HCT116 (cell line): Measurements from ENCODE around the gene LUZP2. TPM values are rescaled to one million over a fixed set of nuclear protein-coding genes. Genes with fewer than 3 reads are reported as not detected.

Experiments used
- ATAC-seq: fragments of 200-7000 bp; cut with Tn5 transposase; 2 replicates; pipeline ENCODE4 v1.9.1; 2020; ENCODE audit warnings: mild to moderate bottlenecking, moderate library complexity
- BruUV-seq: library from RNA; stranded (reverse); fragments of 400-500 nt; replicated peaks from 2 replicates; lab custom pipeline; 2021; lab: Mats Ljungman, UMichigan
- CTCF ChIA-PET: fragments of 300-600 bp; sonication (Branson Sonifier 250); formaldehyde crosslinking; loops from one replicate; lab custom pipeline; 2021; ENCODE audit warnings: antibody characterized with exemption; lab: Charles Lee
- POLR2A ChIA-PET: fragments of 300-600, 350-600 bp; sonication (Branson Sonifier 250); formaldehyde crosslinking; loops from one replicate; lab custom pipeline; 2021; ENCODE audit warnings: antibody characterized with exemption; lab: Charles Lee
- RAD21 ChIA-PET, 2 experiments: fragments of 300-600 bp; sonication (Branson Sonifier 250); formaldehyde crosslinking; loops; one replicate each; lab custom pipeline; 2023; ENCODE audit warnings: low total read pairs in 2 of 2; ENCODE audit not compliant: uncharacterized antibody in 2 of 2, unreplicated experiment in 2 of 2, low non-redundant PET in 1 of 2; lab: Charles Lee
- DNase-seq: peaks from one replicate; pipeline ENCODE4 v3.0.0-alpha.2; 2010; ENCODE audit warnings: low read depth, low spot score
- H2AFZ ChIP-seq: fragments of 200-600 bp; shearing (Covaris generic), sonication (generic); 2 replicates; pipeline ENCODE4 v1.6.1; 2017; ENCODE audit warnings: low read depth, mixed run types, mixed read lengths, antibody characterized with exemption, low read length; ENCODE audit not compliant: poor library complexity, severe bottlenecking
- H3K27ac ChIP-seq: 2 replicates; pipeline ENCODE4 v1.5.1; 2012; ENCODE audit warnings: low read depth, low read length
- H3K27me3 ChIP-seq: fragments of 200-600 bp; sonication (generic); 2 replicates; pipeline ENCODE4 v1.6.1; 2016; ENCODE audit warnings: mixed run types, low read length, mixed read lengths; ENCODE audit not compliant: insufficient read depth
- H3K36me3 ChIP-seq, 2 experiments: fragments of 200-500 bp in 1 of 2; fragments of 200-600 bp in 1 of 2; sonication (Bioruptor generic) in 1 of 2; sonication (generic) in 1 of 2; 2 replicates each; pipeline versions ENCODE4 v1.5.1 to v1.6.1; 2014 to 2016; ENCODE audit warnings: low read length in 2 of 2, inconsistent platforms in 1 of 2, mixed read lengths in 1 of 2, mixed run types in 1 of 2; ENCODE audit not compliant: insufficient read depth in 2 of 2, control insufficient read depth in 1 of 2
- H3K4me1 ChIP-seq, 2 experiments: fragments of 200-600 bp in 1 of 2; sonication (generic) in 1 of 2; 2 replicates each; pipeline versions ENCODE4 v1.5.1 to v1.6.1; 2012 to 2017; ENCODE audit warnings: low read length in 2 of 2, inconsistent platforms in 1 of 2, mild to moderate bottlenecking in 1 of 2, mixed read lengths in 1 of 2, mixed run types in 1 of 2, moderate library complexity in 1 of 2; ENCODE audit not compliant: insufficient read depth in 2 of 2, control insufficient read depth in 1 of 2
- H3K4me2 ChIP-seq: fragments of 200-600 bp; sonication (generic); 2 replicates; pipeline ENCODE4 v1.6.1; 2017; ENCODE audit warnings: mixed run types, low read length, mixed read lengths
- H3K4me3 ChIP-seq, 2 experiments: fragments of 200-600 bp in 1 of 2; sonication (generic) in 1 of 2; replicated peaks in 1 of 2; 2 replicates each; pipeline ENCODE4 v1.5.1; 2011 to 2016; ENCODE audit warnings: low read length in 2 of 2, control low read depth in 1 of 2, low read depth in 1 of 2, mild to moderate bottlenecking in 1 of 2, mixed read lengths in 1 of 2, mixed run types in 1 of 2
- H3K79me2 ChIP-seq: fragments of 200-600 bp; sonication (generic); 2 replicates; pipeline ENCODE4 v1.6.1; 2017; ENCODE audit warnings: mild to moderate bottlenecking, mixed run types, low read length, moderate library complexity, mixed read lengths; ENCODE audit not compliant: insufficient read depth
- H3K9ac ChIP-seq: fragments of 200-600 bp; sonication (generic); 2 replicates; pipeline ENCODE4 v1.6.1; 2016; ENCODE audit warnings: low read length, mixed read lengths
- H3K9me2 ChIP-seq: fragments of 200-600 bp; sonication (generic), shearing (Covaris generic); 2 replicates; pipeline ENCODE4 v1.6.1; 2017; ENCODE audit warnings: mixed run types, mild to moderate bottlenecking, moderate library complexity; ENCODE audit not compliant: insufficient read depth
- H3K9me3 ChIP-seq, 2 experiments: fragments of 200-500 bp in 1 of 2; fragments of 200-600 bp in 1 of 2; sonication (Bioruptor generic) in 1 of 2; sonication (generic) in 1 of 2; 2 replicates each; pipeline ENCODE4 v1.6.1; 2014 to 2017; ENCODE audit warnings: low read length in 2 of 2, mixed read lengths in 2 of 2, inconsistent platforms in 1 of 2, low read depth in 1 of 2, mild to moderate bottlenecking in 1 of 2, mixed run types in 1 of 2, moderate library complexity in 1 of 2; ENCODE audit not compliant: control insufficient read depth in 1 of 2, insufficient read depth in 1 of 2
- H4K20me1 ChIP-seq: fragments of 200-600 bp; sonication (generic), shearing (Covaris generic); 2 replicates; pipeline ENCODE4 v1.6.1; 2017; ENCODE audit warnings: mixed run types, mild to moderate bottlenecking, moderate library complexity; ENCODE audit not compliant: insufficient read depth
- CBX3 ChIP-seq: IDR thresholded peaks from 2 replicates; pipeline ENCODE4 v1.6.1; 2012; ENCODE audit warnings: low read depth
- CEBPB ChIP-seq: IDR thresholded peaks from 2 replicates; pipeline ENCODE4 v1.6.1; 2012; ENCODE audit warnings: low read depth
- POLR2A ChIP-seq: IDR thresholded peaks from 2 replicates; pipeline ENCODE4 v1.7.0; 2011; ENCODE audit warnings: borderline replicate concordance; ENCODE audit not compliant: insufficient read depth, insufficient read length; ENCODE audit errors: extremely low read depth
- SIN3A ChIP-seq: IDR thresholded peaks from 2 replicates; pipeline ENCODE4 v1.6.1; 2012; ENCODE audit warnings: low read depth
- ZNF274 ChIP-seq: fragments of 200-500 bp; sonication (Bioruptor generic); IDR thresholded peaks from 2 replicates; pipeline ENCODE4 v1.6.1; 2014; ENCODE audit warnings: mild to moderate bottlenecking, low read depth, low read length, inconsistent platforms
- intact Hi-C: fragments of 100-400 bp; cut with micrococcal nuclease; formaldehyde crosslinking; loops from 2 replicates; pipeline ENCODE4 v1.10.0; 2022
- total RNA-seq: library from RNA; stranded (reverse); gene quantifications from one replicate; pipeline ENCODE4 v1.2.1, GENCODE V29; 2021; ENCODE audit not compliant: unreplicated experiment

LUZP2 gene
- total RNA-seq, 1 experiment from 2014 or later: not detected

GRCh38 chr11:24594401-24594800 is 97.5 kb downstream of the LUZP2 start:
- Histone ChIP-seq H3K4me3 (no peak overlapping the region), H4K20me1 (no peaks in the 10 kb centered on the region), H3K9me2 (no peaks in the 10 kb centered on the region), H3K9me3 (peaks cover 17 to 22% of the 10 kb centered on the region in 2 experiments; a peak in 2 of 4 replicates), H3K27ac (no peak overlapping the region), H3K4me2 (no peak overlapping the region), H3K9ac (no peak overlapping the region), H3K27me3 (no peaks in the 10 kb centered on the region), H2AFZ (no peak overlapping the region), H3K4me1 (no peaks in the 10 kb centered on the region), H3K79me2 (no peaks in the 10 kb centered on the region), H3K36me3 (no peaks in the 10 kb centered on the region)
- TF ChIP-seq CEBPB: no peak
- ChIA-PET POLR2A (no interaction called here), RAD21 (no interaction called here), CTCF (no interaction called here)
- BruUV-seq: no TSS peak
- DNase-seq: no peak
- intact Hi-C loops: no loop called here
- no peak for ATAC-seq

- DNase-seq: no peak
- no peaks in the 10 kb centered on the region for H3K9me2 ChIP-seq
- no peak overlapping the region for H3K9ac ChIP-seq
- intact Hi-C loops: no loop called here
- POLR2A ChIA-PET: no interaction called here
- no peaks in the 10 kb centered on the region for H4K20me1 ChIP-seq
- TF ChIP-seq CEBPB (no peak), CBX3 (no peak), ZNF274 (no peak), SIN3A (no peak), POLR2A (no peak)
- RAD21 ChIA-PET: no interaction called here
- H3K36me3 ChIP-seq: no peaks in the 10 kb centered on the region
- H3K4me2 ChIP-seq: no peak overlapping the region
- CTCF ChIA-PET: no interaction called here
- no peaks in the 10 kb centered on the region for H3K27me3 ChIP-seq
- no peak overlapping the region for H3K27ac ChIP-seq
- H3K4me1 ChIP-seq: no peaks in the 10 kb centered on the region
- no peak overlapping the region for H2AFZ ChIP-seq
- ATAC-seq: no peak
- no TSS peak for BruUV-seq
- no peak overlapping the region for H3K4me3 ChIP-seq
- peaks cover 14 to 30% of the 10 kb centered on the region in 2 experiments; a peak in 2 of 4 replicates for H3K9me3 ChIP-seq
- no peaks in the 10 kb centered on the region for H3K79me2 ChIP-seq
Measured at GRCh38 chr11:24598641-24599040, 101.8 kb downstream of the LUZP2 start.
